HG03066 (cell line): ENCODE data around the gene MMP24.

Experiments
- ATAC-seq: cut with Tn5 transposase; IDR thresholded peaks from one replicate; pipeline ENCODE4 v1.9.1; 2021; ENCODE audit warnings: low read depth; ENCODE audit not compliant: unreplicated experiment

The MMP24 gene

GRCh38 chr20:35275741-35276251 lies 49.3 kb downstream of the MMP24 start:
- ATAC-seq = no peak

GRCh38 chr20:35276408-35276807 lies 49.9 kb downstream of the MMP24 start:
- ATAC-seq = no peak

DNA sequence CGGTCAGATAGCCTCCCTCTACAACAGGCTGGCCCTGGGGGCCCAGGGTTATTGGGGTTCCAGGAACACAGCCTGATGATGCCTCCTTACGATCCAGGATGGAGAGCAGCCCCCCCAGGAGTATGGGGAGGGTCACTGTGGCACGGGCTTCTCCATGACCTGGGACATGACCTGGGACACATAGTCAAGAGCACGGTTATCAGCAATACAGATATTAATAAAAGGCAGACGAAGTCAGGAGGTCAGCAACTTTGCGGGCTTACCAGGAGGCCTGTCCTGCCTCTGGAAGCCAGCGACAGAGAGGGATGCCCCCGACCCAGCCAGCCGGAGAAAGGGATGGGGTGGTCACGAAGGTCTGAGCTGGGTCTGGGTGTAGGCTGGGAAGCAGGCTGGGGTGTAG lies 50.6 kb downstream of the MMP24 start:
- no peak for ATAC-seq

DNA sequence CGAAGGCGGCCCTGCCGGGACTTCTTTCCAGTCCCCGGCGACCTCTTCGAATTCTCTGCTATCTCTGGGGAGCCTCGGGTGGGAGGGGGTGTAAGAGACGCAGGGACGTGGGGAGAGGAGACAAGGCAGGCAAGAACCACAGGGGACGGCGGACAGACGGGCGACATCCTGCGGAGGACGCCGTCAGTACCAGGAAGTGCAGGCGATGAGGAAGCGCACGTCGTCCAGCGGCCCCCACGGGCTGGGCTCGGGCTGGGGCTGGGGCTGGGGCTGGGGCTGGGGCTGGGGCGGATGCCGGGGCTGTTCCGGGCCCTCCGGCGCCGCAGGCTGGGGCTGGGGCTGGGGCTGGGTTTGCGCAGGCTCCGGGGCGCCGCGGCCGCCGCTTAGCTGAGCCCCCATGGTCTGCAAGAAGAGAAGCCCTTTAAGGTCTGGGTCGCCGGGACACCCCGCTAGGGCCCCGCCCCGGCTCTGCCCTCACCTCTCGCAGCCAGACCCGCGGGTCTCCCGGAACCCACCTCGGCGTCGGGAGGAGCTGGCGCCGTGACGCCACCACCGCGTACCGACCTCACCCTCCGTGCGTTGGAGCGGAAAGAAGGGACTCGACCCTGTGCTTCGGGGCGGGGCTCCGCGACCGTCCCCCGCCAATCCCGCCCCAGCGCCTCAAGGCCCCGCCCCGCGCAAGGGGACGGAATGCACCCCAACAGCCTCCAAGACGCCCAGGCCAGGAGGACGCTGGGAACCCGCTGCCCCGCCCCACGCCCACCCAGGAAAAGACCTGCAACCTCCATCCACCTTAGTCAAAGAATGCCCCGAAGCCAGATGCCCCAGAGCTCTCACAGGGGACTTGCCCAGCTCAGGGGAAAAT lies 51.3 kb downstream of the MMP24 start, which contains the start of gene MMP24OS:
Gene MMP24OS, minus strand, starts transcription at position 592 of the 865 bp plus-strand sequence. Its CDS starts 193 bp downstream, at position 399.
- ATAC-seq = peak; percentile 80

DNA sequence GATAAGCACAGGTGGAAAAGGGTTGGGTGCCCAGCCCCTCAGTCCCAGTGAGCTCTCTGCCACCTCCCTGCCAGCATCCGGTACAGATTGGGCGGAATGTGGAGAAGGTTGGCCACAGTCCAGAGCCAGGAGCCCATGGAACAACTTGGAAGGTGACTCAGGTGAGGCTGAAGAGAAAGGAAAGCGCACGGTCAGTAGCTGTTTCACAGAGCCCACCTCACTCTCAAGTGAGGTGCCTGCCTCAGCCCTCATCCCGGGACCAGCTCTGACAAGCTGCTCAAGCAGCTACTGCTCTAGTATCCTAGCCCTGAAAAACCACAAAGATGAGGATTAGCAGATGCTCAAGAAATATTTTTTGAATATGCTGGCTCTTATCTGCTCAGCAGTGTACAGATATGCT lies 52.5 kb downstream of the MMP24 start:
- no peak for ATAC-seq

GRCh38 chr20:35279533-35280174 lies 53.2 kb downstream of the MMP24 start:
- ATAC-seq = no peak

- no peak for ATAC-seq
These were observed 54.0 kb downstream of the MMP24 start for GRCh38 chr20:35280523-35280922.

GRCh38 chr20:35281506-35282101 lies 55.1 kb downstream of the MMP24 start:
- ATAC-seq = no peak

- ATAC-seq = no peak
These were observed 57.2 kb downstream of the MMP24 start for GRCh38 chr20:35283441-35284266.

- ATAC-seq = peak; percentile 63
These were observed 57.9 kb downstream of the MMP24 start, which contains the start of gene EIF6 for GRCh38 chr20:35284267-35284991. Gene EIF6, minus strand, starts transcription at chr20:35284772. Its CDS starts 285 bp downstream, at chr20:35284487.

GRCh38 chr20:35284992-35285805 lies 58.7 kb downstream of the MMP24 start:
- ATAC-seq = no peak

- no peak for ATAC-seq
These were observed 59.3 kb downstream of the MMP24 start for GRCh38 chr20:35285806-35286076.

DNA sequence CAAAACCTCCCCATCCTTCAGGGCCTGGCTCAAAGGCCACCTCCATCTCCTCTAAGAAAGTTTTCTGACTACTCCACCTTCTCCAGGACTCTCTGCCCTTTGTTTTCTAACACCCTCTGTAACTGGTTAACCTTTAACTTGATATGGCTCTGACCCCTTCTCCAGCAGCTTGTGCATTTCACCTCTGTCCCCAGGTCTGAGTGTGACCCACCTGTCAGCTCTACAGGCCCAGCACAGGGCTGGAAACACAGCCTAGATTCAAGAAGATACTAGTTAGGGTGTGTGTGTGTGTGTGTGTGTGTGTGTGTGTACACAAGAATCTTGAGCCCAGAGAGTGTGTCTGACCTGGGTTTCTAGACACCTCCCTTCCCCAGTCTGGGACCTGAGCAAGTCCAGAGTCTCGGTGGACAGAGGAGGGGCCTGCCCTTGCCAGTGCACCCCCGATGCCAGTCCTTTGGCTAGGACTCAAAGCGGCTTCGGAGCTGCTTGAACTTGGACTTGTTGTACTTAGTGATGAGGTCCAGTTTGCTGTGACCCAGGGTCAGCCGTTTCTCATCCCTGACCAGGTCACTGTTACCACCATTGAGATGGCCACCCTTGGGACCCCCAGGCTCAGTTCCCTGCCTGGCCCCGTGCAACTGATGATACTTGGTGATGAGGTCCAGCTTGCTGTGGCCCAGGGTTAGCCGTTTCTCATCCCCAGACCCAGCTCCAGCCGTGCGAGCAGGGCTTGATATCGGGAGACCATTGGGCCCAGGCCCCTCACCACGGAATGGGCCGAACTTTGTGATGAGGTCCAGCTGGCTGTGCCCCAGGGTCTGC lies 59.8 kb downstream of the MMP24 start:
- ATAC-seq = no peak

DNA sequence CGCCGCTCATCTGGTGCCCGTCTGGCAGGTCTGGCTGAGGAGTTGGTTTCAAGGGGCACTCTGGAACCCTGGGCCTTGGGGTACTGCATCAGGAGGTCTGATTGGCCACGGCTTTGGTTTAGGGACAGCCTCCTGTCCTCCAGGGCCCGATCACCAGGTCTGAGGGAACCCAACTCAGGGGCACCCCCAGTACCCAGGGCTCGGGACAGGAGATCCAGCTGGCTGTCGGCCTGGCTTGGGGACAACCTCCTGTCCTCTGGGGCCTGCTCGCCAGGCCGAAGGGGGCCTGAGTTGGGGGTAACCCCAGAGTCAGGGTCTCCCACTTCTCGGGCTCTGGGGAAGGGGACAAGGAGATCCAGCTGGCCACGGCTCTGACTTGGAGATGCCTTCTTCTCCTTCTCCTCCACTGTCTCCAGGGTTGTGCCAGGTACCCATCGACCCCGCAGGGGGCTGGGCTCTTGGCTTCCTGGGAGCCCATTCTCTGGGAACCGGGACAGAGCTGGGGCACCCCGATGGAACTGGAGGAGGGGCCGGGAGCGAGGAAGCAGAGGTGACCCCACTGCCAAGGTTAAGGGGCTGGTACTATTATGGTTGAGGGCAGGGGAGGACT lies 60.5 kb downstream of the MMP24 start:
- ATAC-seq = no peak

DNA sequence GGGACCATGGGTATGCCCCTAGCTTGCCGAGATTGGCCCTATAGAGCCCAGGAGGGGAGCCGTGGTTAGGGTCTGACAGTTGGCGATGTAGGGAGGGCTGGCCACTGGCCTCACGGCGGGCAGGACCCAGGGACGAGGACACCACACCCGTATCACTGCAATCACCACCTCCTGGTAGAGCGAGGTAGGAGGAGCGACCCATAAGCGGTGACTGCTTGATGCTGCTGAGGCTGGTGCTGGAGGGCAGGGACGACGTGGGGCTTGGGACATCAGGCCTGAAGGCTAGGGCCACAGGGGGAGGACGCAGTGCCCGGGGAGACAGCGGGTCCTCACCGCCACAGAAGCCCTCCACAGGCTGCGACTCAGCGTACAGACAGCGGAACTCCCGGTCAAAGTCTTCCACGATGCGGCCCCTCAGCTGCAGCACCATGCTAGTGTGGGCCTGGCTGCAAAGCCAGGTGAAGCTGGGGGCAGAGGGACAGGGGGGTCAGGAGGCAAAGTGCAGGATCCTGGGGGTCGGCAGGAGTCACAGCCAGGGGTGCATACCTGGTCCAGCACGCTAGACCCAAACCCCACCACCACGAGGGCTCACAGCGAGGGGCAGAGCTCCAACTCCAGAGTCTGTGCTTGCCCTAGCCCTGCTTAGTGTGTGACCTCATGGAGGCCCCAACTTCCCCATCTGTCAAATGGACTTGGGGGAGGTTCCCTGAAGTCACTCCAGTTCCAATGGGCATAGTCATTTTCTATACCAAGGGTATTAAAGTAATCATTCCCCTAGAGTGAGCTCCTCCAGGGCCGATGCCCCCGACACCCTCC lies 61.2 kb downstream of the MMP24 start:
- ATAC-seq = no peak

GRCh38 chr20:35288325-35289060 lies 62.0 kb downstream of the MMP24 start:
- no peak for ATAC-seq
